GM12891 (cell line): Measurements from ENCODE around the gene CCL20.
A peak's percentile ranks its signal among the peaks of the same experiment; 100 is the strongest.
"Not testable (repeated sequence)": the region's sequence is repeated elsewhere in the genome, so short reads cannot be mapped to it uniquely, and the experiment has no call there.

Source experiments
- DNase-seq: peaks from one replicate; pipeline ENCODE4 v3.0.0; 2011; ENCODE audit warnings: low spot score; ENCODE audit not compliant: insufficient read length
- FAIRE-seq: peaks from 2 replicates; lab custom pipeline; 2011; peaks lifted over from hg19 to GRCh38; lab: Jason Lieb, UNC
- PAX5 ChIP-seq: IDR thresholded peaks from 2 replicates; pipeline ENCODE4 v1.6.1; 2011; ENCODE audit warnings: low read length, moderate library complexity, mild to moderate bottlenecking; ENCODE audit not compliant: insufficient read depth, severe bottlenecking
- POLR2A ChIP-seq: IDR thresholded peaks from 2 replicates; pipeline ENCODE4 v1.6.1; 2011; ENCODE audit warnings: low read depth, low read length, control low read depth
- POLR2AphosphoS5 ChIP-seq: IDR thresholded peaks from 2 replicates; pipeline ENCODE4 v1.6.1; 2011; ENCODE audit warnings: low read depth, low read length, control low read depth
- POU2F2 ChIP-seq: IDR thresholded peaks from 2 replicates; pipeline ENCODE4 v1.6.1; 2011; ENCODE audit warnings: low read depth, mild to moderate bottlenecking, control low read depth, low read length, moderate library complexity
- SPI1 ChIP-seq: IDR thresholded peaks from 2 replicates; pipeline ENCODE4 v1.6.1; 2011; ENCODE audit warnings: low read depth, low read length, control low read depth
- TAF1 ChIP-seq: IDR thresholded peaks from 2 replicates; pipeline ENCODE4 v1.6.1; 2011; ENCODE audit warnings: low read depth, low read length, control low read depth

Gene CCL20

GRCh38 chr2:227827143-227827542 is 13.5 kb downstream of the CCL20 start:
- no peak for TF ChIP-seq POLR2AphosphoS5
- TF ChIP-seq POU2F2 = no peak
- TF ChIP-seq POLR2A = no peak
- TF ChIP-seq SPI1 = no peak
- no peak for DNase-seq
- no peak for FAIRE-seq

GRCh38 chr2:227828477-227828912 is 14.9 kb downstream of the CCL20 start:
- TF ChIP-seq PAX5 (no peak), POLR2AphosphoS5 (no peak), SPI1 (no peak), POLR2A (no peak), POU2F2 (no peak), TAF1 (no peak)
- DNase-seq (no peak), FAIRE-seq (no peak)

- no peak for DNase-seq
- no peak for FAIRE-seq
- TF ChIP-seq POU2F2 = no peak
- no peak for TF ChIP-seq PAX5
- peak; percentile 79 for TF ChIP-seq SPI1
- no peak for TF ChIP-seq TAF1
Observed at GRCh38 chr2:227829337-227829736, 15.7 kb downstream of the CCL20 start.

- no peak for DNase-seq
- TF ChIP-seq POLR2AphosphoS5 = no peak
- no peak for TF ChIP-seq TAF1
- TF ChIP-seq POLR2A = no peak
- TF ChIP-seq SPI1 = no peak
- no peak for TF ChIP-seq PAX5
- no peak for TF ChIP-seq POU2F2
- no peak for FAIRE-seq
Observed at GRCh38 chr2:227834423-227834822, 20.8 kb downstream of the CCL20 start.

GRCh38 chr2:227834916-227835650 is 21.4 kb downstream of the CCL20 start:
- TF ChIP-seq TAF1 (no peak), POLR2A (no peak), POU2F2 (no peak), PAX5 (no peak), POLR2AphosphoS5 (no peak), SPI1 (no peak)
- no peak for FAIRE-seq
- DNase-seq = no peak

GRCh38 chr2:227839339-227840129 is 25.9 kb downstream of the CCL20 start:
- FAIRE-seq, DNase-seq: not testable (repeated sequence)

GRCh38 chr2:227846831-227847230 is 33.2 kb downstream of the CCL20 start:
- DNase-seq (peak; percentile 9), FAIRE-seq (no peak)
- TF ChIP-seq POLR2A (no peak), POU2F2 (peak; percentile 53), SPI1 (peak; percentile 49)

GRCh38 chr2:227848146-227848545 is 34.5 kb downstream of the CCL20 start:
- no peak for DNase-seq
- FAIRE-seq = no peak
- TF ChIP-seq TAF1 (no peak), PAX5 (no peak), SPI1 (no peak), POU2F2 (no peak), POLR2A (no peak), POLR2AphosphoS5 (no peak)

- DNase-seq (peak; percentile 11), FAIRE-seq (peak; percentile 81)
- TF ChIP-seq POU2F2 (0 out of 2 replicates have a peak, but pooled peaks have one; percentile 51), SPI1 (peak; percentile 68), TAF1 (peak; percentile 50; the same call in 1 of the 2 replicates), PAX5 (no peak)
Observed at GRCh38 chr2:227848586-227848985, 34.9 kb downstream of the CCL20 start.

- no peak for FAIRE-seq
- TF ChIP-seq PAX5 (no peak), POLR2A (no peak), SPI1 (no peak), POLR2AphosphoS5 (no peak), TAF1 (no peak), POU2F2 (no peak)
Observed at GRCh38 chr2:227849906-227850305, 36.3 kb downstream of the CCL20 start.

More at GRCh38 chr2:227849906-227850305, 36.3 kb downstream of the CCL20 start:
- no peak for DNase-seq
